Measurements from ENCODE around the gene MRTFA. TPM values are rescaled to one million over a fixed set of nuclear protein-coding genes. Genes with fewer than 3 reads are reported as not detected.
"Not testable (repeated sequence)": the region's sequence is repeated elsewhere in the genome, so short reads cannot be mapped to it uniquely, and the experiment has no call there.

The MRTFA gene
- total RNA-seq, 1 donor from 2014 or later, result 52.1 TPM

DNA sequence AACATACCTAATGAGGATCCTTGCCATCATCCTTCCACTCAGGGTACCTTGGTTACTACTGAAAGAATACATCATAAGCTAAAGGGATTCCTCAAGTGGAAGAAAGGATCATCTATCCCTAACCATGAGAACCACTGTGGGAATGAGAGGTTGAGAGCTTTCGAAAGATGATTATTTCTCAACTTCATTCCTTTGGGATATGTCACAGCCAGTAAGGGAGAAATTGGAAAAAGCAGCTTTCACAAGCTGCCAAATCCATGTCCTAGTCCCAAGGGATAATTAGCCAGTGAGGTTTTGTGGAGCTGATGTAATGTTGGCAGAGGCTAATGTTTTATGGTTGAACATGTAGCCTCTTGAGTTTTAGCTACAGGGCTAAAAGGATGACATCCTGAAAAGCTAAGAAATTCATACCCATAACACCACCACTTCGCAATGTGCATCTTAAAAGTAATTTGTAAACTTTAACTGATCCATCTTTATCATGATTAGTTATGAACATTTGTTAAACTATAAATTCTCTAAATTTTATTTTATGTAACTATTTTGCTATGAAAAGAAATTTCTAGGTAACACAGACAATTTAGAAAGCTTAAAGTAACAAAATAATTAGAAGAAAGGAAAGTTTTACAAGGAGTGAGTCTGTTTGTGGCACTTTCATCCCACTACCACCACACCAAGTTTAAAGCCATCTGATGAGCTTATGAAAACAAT, 123.9 kb downstream of the MRTFA start:
- no peak overlapping the region for H3K4me3 ChIP-seq (ENCODE audit: low read depth, low read length)
- DNase-seq (ENCODE audit: low read depth), result peak; percentile 95
- no peak for TF ChIP-seq CTCF (conservative IDR thresholded peaks at IDR 0.05; ENCODE audit: low read depth, low read length)

DNA sequence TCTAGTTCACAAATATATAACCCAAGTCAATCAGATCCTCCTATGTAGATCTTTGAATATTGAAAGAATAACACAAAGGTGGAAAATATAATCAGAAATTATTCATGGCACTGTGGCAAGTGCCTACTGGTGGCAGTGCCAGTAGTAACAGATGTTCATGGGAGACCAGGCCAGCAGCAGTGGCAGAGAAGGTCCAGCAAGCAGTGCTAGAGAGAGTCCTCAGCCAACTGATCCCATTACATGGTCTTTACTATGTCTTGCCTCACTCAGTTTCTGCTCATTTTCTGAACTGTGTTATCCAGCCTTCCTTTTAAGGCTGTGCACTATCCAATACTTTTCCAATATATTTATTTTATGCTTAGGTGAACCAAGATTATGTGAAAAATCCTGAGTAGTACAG, 124.9 kb downstream of the MRTFA start:
- H3K4me3 ChIP-seq (ENCODE audit: low read depth, low read length), result no peak overlapping the region
- no peak for DNase-seq (ENCODE audit: low read depth)
- no peak for TF ChIP-seq CTCF (conservative IDR thresholded peaks at IDR 0.05; ENCODE audit: low read depth, low read length)

GRCh38 chr22:40510631-40511364, 125.7 kb downstream of the MRTFA start:
- no peak for DNase-seq (ENCODE audit: low read depth)
- no peak for TF ChIP-seq CTCF (conservative IDR thresholded peaks at IDR 0.05; ENCODE audit: low read depth, low read length)
- no peak overlapping the region for H3K4me3 ChIP-seq (ENCODE audit: low read depth, low read length)

DNA sequence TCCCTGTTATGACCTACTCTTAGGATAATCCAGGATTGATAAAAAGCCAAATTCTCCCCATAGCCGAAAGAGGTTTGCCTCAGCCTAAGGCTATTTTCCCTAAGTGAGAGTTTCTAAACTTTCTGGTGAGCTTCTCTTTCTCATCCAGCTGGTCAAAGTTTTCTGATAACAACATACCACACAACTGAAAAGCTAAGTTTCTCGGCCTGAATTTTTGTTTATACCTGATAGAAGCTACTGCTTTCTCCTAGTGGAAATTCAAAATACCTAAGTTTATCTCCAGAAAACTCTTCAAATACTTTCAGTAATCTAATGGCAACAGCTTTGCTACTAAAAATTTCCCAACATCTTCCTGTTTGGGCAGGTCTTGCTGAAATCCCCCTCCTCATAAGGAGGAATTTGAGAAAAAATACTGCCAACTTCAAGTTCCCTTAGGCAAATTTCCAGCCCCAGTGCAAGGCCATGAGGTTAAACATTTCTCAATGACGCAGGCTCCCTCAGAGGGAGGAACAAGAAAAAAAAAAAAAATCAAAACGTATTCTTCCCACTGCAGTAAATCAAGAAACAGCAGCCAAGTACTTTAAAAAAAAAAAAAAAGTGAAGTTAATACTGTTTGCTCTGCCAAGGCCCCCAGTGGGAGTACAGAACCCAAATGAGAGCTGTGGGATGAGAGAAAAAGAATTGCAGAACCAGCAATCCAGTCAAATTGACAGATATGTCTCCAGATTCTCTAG, 127.0 kb downstream of the MRTFA start:
- peak; percentile 68 for DNase-seq (ENCODE audit: low read depth)
- H3K4me3 ChIP-seq (ENCODE audit: low read depth, low read length), result no peak overlapping the region
- TF ChIP-seq CTCF (conservative IDR thresholded peaks at IDR 0.05; ENCODE audit: low read depth, low read length), result no peak

DNA sequence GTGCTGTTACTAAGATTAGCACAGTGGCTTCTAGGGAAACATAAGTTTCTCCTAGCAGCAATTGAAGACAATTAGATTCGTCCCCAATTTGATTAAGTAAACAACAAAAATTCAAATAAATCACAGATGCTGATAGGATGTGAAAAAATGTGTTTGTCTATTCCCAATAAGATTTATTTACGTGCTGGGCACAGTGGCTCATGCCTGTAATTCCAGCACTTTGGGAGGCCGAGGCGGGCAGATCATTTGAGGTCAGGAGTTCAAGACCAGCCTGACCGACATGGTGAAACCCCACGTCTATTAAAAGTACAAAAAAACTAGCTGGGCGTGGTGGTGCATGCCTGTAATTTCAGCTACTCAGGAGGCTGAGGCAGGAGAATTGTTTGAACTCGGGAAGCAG, 128.5 kb downstream of the MRTFA start:
- DNase-seq (ENCODE audit: low read depth), result not testable (repeated sequence)

DNA sequence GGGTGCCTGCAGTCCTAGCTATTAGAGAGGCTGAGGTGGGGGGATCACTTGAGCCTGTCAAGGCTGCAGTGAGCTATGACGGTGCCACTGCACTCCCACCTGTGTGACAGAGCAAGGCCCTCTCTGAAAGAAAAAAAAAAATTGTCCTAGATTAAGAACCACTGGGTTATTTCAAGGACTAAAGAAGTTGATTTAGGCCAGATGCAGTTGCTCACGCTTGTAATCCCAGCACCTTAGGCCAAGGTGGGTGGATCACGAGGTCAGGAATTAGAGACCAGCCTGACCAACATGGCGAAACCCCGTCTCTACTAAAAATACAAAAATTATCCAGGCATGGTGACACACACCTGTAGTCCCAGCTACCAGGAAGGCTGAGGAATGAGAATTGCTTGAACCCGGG, 129.0 kb downstream of the MRTFA start:
- no peak overlapping the region for H3K4me3 ChIP-seq (ENCODE audit: low read depth, low read length)
- no peak for TF ChIP-seq CTCF (conservative IDR thresholded peaks at IDR 0.05; ENCODE audit: low read depth, low read length)
- no peak for DNase-seq (ENCODE audit: low read depth)

More for the DNA sequence above, 128.5 kb downstream of the MRTFA start:
- not testable (repeated sequence) for H3K4me3 ChIP-seq (ENCODE audit: low read depth, low read length)

DNA sequence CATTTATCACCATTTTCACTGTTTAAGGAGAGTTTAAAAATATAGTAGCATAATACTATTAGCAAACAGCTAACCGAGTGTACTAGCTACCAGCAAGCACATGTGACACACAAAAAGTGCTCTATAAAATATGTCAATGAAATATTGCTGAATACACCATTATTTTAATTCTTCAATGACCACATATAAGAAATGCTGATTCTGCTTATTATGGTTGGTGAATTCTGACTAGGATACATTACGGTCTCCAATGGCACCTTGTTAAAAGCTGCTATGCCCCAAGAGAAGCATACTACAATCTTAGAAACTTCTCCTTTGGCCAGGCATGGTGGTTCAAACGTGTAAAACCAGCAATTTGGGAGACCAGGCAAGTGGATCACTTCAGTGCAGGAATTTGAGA, 129.8 kb downstream of the MRTFA start:
- TF ChIP-seq CTCF (conservative IDR thresholded peaks at IDR 0.05; ENCODE audit: low read depth, low read length), result no peak
- DNase-seq (ENCODE audit: low read depth), result no peak
- H3K4me3 ChIP-seq (ENCODE audit: low read depth, low read length), result no peak overlapping the region
